Skeletal muscle satellite cell (primary cell): ENCODE data around the gene STPG2.

Source experiments
- H3K27me3 ChIP-seq: 2 replicates; pipeline ENCODE4 v1.7.0; 2013; ENCODE audit warnings: low read length; ENCODE audit not compliant: control insufficient read depth, insufficient read depth
- H3K36me3 ChIP-seq: 2 replicates; pipeline ENCODE4 v1.7.0; 2013; ENCODE audit warnings: mild to moderate bottlenecking, control low read depth, low read length; ENCODE audit not compliant: insufficient read depth
- H3K4me1 ChIP-seq: 2 replicates; pipeline ENCODE4 v1.7.0; 2013; ENCODE audit warnings: low read length; ENCODE audit not compliant: control insufficient read depth, insufficient read depth
- H3K4me2 ChIP-seq: 2 replicates; pipeline ENCODE4 v1.7.0; 2013; ENCODE audit warnings: mild to moderate bottlenecking, low read length
- H3K4me3 ChIP-seq: 2 replicates; pipeline ENCODE4 v1.7.0; 2013; ENCODE audit warnings: low read length
- H3K9ac ChIP-seq: 2 replicates; pipeline ENCODE4 v1.7.0; 2013; ENCODE audit warnings: mild to moderate bottlenecking, low read depth, low read length, moderate library complexity
- H3K9me3 ChIP-seq: replicated peaks from 2 replicates; pipeline ENCODE4 v1.7.0; 2013; ENCODE audit warnings: mild to moderate bottlenecking, control low read depth, low read length

Gene STPG2

DNA sequence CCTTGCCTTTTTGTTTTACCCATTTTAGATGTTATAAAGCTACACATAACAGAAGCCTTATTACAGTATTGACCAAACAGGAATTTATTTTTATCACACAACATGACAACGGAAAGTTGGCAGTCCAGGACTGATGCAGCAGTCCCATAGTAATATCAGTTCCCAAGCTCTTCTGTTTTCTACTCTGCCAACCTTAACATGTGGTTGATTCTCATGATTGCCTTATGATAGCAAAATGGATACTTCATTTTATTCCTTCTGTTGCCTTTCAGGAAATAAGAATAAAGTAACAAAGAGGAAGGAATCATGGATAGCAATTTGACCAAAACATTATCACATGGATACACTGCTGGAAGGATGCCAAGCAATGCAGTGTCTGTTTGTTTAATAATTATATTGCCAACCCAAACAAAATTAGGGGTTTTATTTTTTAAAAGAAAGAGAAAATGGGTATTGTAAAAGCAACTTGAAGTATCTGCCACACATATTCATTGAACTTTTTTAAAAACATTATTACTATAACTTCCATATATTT is 275.7 kb downstream of the STPG2 start:
- H3K27me3 ChIP-seq, result no peaks in the 10 kb centered on the region
- H3K4me3 ChIP-seq, result no peak overlapping the region
- no peaks in the 10 kb centered on the region for H3K9me3 ChIP-seq
- no peak overlapping the region for H3K4me2 ChIP-seq
- H3K36me3 ChIP-seq, result no peaks in the 10 kb centered on the region
- no peak overlapping the region for H3K9ac ChIP-seq
- H3K4me1 ChIP-seq, result no peaks in the 10 kb centered on the region

DNA sequence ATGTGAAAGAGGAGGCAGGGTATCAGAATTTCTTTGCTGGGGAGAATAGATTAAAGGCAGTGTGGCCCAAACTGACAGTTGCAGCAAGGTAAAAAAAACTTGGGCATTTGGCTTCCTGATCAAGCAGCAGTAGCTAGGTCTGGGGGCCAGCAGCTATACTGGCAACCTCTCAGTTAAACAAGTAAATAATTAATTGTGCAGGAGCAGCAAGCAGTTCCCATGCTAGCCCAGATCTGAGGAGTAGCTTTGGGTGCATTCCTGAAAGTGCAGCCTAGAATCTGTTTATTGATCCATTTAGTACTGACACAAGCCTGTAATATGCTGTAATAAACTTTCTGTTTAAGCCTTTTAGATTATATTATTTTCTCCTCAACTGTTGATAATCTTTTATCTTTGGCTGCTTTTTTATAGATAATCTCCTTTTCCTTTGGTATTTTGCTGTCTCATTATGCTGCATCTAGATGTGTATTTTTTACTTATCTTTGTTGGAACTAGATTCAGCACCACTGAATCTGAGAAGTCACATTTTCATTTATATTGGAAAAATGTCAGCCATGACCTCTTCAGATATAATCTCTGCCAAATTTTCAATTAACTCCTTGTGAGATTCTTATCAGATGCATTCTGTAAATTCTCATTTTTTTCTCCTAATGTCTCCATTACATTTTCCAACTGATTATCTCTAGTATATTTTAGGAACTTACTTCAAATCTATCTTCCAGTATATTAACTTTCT is 276.3 kb downstream of the STPG2 start:
- Histone ChIP-seq H3K27me3 (no peaks in the 10 kb centered on the region), H3K36me3 (no peaks in the 10 kb centered on the region), H3K4me3 (no peak overlapping the region), H3K9me3 (no peaks in the 10 kb centered on the region), H3K9ac (no peak overlapping the region), H3K4me2 (no peak overlapping the region), H3K4me1 (no peaks in the 10 kb centered on the region)

DNA sequence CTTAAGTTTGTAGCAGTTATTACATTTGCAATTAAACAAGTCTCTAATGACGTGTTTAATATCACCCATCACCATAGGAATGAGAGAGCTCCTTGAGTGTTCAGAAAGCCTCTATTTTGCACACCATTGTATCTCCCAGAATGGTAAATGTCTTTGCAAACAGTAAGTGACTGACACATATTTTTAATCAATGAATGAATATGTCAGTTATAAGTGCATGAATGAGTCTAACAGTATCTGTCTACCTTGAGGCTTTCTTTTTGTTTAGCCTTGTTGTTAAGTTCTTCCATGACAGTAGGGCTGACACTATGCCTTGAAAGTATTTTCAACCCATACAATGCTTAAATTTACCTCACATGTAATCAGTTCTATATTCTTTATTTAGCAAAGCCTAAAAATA is 292.2 kb downstream of the STPG2 start:
- no peak overlapping the region for H3K9ac ChIP-seq
- no peaks in the 10 kb centered on the region for H3K36me3 ChIP-seq
- H3K4me1 ChIP-seq, result no peaks in the 10 kb centered on the region
- H3K27me3 ChIP-seq, result no peaks in the 10 kb centered on the region
- no peak overlapping the region for H3K4me2 ChIP-seq
- no peak overlapping the region for H3K4me3 ChIP-seq
- H3K9me3 ChIP-seq, result no peaks in the 10 kb centered on the region

GRCh38 chr4:97845758-97846157 is 297.5 kb downstream of the STPG2 start:
- no peaks in the 10 kb centered on the region for H3K27me3 ChIP-seq
- H3K4me3 ChIP-seq, result no peak overlapping the region
- H3K4me2 ChIP-seq, result no peak overlapping the region
- no peak overlapping the region for H3K9ac ChIP-seq
- H3K9me3 ChIP-seq, result no peaks in the 10 kb centered on the region
- no peaks in the 10 kb centered on the region for H3K4me1 ChIP-seq
- no peaks in the 10 kb centered on the region for H3K36me3 ChIP-seq

DNA sequence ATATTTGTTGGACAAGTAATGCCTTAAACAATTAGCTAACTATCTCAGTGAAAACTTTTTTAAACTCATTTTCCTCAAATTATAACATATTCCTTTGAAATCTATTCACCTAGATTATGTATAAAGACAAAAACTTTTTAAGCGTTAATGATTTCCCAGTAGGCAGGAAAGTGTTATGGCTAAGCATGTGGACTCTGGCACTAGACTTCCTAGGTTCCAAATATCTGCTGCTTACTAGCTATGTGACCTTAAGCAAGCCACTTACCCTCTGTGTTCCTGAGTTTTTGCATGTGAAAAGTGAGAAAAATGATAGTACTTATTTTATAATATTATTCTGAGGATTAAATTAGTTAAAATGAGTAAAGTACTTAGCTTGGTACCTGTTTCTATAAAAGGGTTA is 301.8 kb downstream of the STPG2 start:
- Histone ChIP-seq H3K36me3 (no peaks in the 10 kb centered on the region), H3K4me2 (no peak overlapping the region), H3K27me3 (no peaks in the 10 kb centered on the region), H3K4me1 (no peaks in the 10 kb centered on the region), H3K4me3 (no peak overlapping the region), H3K9me3 (no peaks in the 10 kb centered on the region), H3K9ac (no peak overlapping the region)

- Histone ChIP-seq H3K4me1 (no peaks in the 10 kb centered on the region), H3K4me3 (no peak overlapping the region), H3K4me2 (no peak overlapping the region), H3K27me3 (no peaks in the 10 kb centered on the region), H3K9ac (no peak overlapping the region), H3K36me3 (no peaks in the 10 kb centered on the region), H3K9me3 (no peaks in the 10 kb centered on the region)
Observed at GRCh38 chr4:97836662-97837061, 306.6 kb downstream of the STPG2 start.

GRCh38 chr4:97828646-97829045 is 314.6 kb downstream of the STPG2 start:
- Histone ChIP-seq H3K9ac (no peak overlapping the region), H3K4me1 (no peaks in the 10 kb centered on the region), H3K27me3 (no peaks in the 10 kb centered on the region), H3K4me2 (no peak overlapping the region), H3K4me3 (no peak overlapping the region), H3K9me3 (no peaks in the 10 kb centered on the region), H3K36me3 (no peaks in the 10 kb centered on the region)

DNA sequence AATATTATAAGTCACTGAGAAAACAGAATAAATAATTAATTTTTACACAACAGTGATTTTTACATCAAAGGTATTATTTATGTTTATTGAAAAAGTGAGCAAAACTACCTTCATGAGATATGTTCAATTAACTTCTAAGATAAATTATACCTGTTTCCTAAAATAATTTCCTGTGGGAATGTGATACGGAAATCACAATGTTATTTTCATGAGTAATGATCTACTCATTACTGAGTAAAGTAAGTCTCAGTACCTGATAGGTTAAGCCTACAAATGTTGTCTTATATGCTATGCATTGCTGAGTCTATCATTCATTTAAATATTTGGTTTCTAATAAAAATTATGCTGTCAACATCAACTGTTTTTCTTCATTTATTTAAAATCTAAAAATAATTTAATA is 324.0 kb downstream of the STPG2 start:
- Histone ChIP-seq H3K4me3 (no peak overlapping the region), H3K36me3 (no peaks in the 10 kb centered on the region), H3K4me2 (no peak overlapping the region), H3K9me3 (no peaks in the 10 kb centered on the region), H3K4me1 (no peaks in the 10 kb centered on the region), H3K9ac (no peak overlapping the region), H3K27me3 (no peaks in the 10 kb centered on the region)

DNA sequence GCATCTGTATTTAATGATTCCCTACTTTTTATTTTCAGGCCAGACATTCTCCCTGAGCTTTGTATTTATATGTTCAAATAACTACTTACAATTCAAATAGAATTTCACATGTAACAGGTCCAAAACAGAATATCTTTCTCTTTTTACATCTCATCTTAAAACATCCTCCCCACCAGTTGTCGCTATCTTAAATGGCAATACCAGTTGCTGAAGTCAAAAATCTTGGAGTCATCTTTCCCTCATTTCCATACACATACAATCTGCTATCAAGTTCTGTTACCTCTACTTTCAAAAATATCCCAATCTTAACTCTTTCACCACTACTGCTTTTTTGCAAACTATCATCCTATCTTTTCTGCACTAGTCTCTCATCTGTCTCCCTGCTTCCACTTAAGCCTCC is 330.5 kb downstream of the STPG2 start:
- Histone ChIP-seq H3K4me2 (no peak overlapping the region), H3K9me3 (no peaks in the 10 kb centered on the region), H3K27me3 (no peaks in the 10 kb centered on the region), H3K4me1 (no peaks in the 10 kb centered on the region), H3K4me3 (no peak overlapping the region), H3K36me3 (no peaks in the 10 kb centered on the region), H3K9ac (no peak overlapping the region)

DNA sequence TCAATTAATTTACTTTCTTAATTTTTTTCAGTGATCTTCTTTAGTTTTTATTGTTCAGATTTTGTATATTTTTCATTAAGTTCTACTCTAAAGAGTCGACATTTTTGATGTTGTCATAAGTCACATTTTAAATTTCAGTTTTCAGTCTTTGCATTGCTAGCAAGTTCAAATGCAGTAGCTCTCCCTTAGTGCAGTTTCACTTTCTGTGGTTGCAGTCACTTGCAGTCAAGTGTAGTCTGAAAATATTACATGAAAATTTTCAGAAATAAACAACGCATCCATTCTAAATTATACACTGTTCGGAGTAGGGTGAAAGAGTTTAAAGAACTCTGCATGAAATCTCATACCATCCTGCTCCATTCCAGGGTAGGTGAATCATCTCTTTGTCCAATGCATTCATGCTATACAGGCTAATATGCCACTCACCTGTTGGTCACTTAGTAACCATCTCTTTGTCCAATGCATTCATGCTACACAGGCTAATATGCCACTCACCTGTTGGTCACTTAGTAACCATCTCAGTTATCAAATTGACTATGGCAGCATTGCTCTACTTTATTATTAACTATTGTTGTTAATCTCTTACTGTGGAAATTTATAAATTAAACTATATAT is 356.9 kb downstream of the STPG2 start:
- H3K36me3 ChIP-seq, result no peaks in the 10 kb centered on the region
- H3K4me3 ChIP-seq, result no peak overlapping the region
- H3K9me3 ChIP-seq, result no peaks in the 10 kb centered on the region
- no peak overlapping the region for H3K9ac ChIP-seq
- H3K4me2 ChIP-seq, result no peak overlapping the region
- no peaks in the 10 kb centered on the region for H3K27me3 ChIP-seq
- no peaks in the 10 kb centered on the region for H3K4me1 ChIP-seq

DNA sequence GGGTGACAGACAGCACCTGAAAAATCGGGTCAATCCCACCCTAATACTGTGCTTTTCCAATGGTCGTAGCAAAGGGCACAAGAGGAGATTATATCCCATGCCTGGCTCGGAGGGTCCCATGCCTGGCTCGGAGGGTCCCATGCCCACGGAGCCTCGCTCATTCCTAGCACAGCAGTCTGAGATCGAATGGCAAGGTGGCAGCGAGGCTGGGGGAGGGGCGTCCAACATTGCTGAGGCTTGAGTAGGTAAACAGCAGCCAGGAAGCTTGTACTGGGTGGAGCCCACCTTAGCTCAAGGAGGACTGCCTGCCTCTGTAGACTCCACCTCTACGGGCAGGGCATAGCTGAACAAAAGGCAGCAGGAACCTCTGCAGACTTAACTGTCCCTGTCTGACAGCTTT is 365.1 kb downstream of the STPG2 start:
- Histone ChIP-seq H3K27me3 (no peaks in the 10 kb centered on the region), H3K9me3 (no peaks in the 10 kb centered on the region), H3K9ac (no peak overlapping the region), H3K36me3 (no peaks in the 10 kb centered on the region), H3K4me3 (no peak overlapping the region), H3K4me2 (no peak overlapping the region), H3K4me1 (no peaks in the 10 kb centered on the region)
